Thyroid gland (tissue), 4 donors: ENCODE results near the gene POU6F2. TPM values are rescaled to one million over a fixed set of nuclear protein-coding genes. Genes with fewer than 3 reads are reported as not detected.

Source experiments
- DNase-seq, 2 donors: peaks; one replicate each; pipeline ENCODE4 v3.0.0-alpha.2; 2019
- H3K27ac ChIP-seq, 3 donors: fragments of 200-600 bp; sonication (generic); 1 replicate in 2 of 3; 2 replicates in 1 of 3; pipeline ENCODE4 v1.5.1; 2016 to 2019; ENCODE audit warnings: mild to moderate bottlenecking in 1 of 3, moderate library complexity in 1 of 3
- H3K27me3 ChIP-seq: fragments of 200-600 bp; sonication (generic); one replicate; pipeline ENCODE4 v1.5.1; 2019
- H3K36me3 ChIP-seq, 2 donors: fragments of 200-600 bp; sonication (generic); one replicate each; pipeline ENCODE4 v1.5.1; 2016 to 2019
- H3K4me1 ChIP-seq, 2 donors: fragments of 200-600 bp; sonication (generic); one replicate each; pipeline ENCODE4 v1.5.1; 2017 to 2019
- H3K4me3 ChIP-seq, 3 donors: fragments of 200-600 bp; sonication (generic); replicated peaks in 1 of 3; 1 replicate in 2 of 3; 2 replicates in 1 of 3; pipeline ENCODE4 v1.5.1; 2016; ENCODE audit warnings: mild to moderate bottlenecking in 1 of 3
- H3K9me3 ChIP-seq: fragments of 200-600 bp; sonication (generic); one replicate; pipeline ENCODE4 v1.5.1; 2017
- CTCF ChIP-seq, 6 experiments: fragments of 200-600 bp in 3 of 6; fragments of 450-650 bp in 3 of 6; sonication (generic) in 3 of 6; IDR thresholded peaks; one replicate each; pipeline ENCODE4 v1.5.1; 2016 to 2019; ENCODE audit warnings: antibody characterized with exemption in 6 of 6, mild to moderate bottlenecking in 2 of 6, inconsistent platforms in 1 of 6, moderate library complexity in 1 of 6
- POLR2A ChIP-seq, 2 donors: fragments of 450-650 bp; IDR thresholded peaks; one replicate each; pipeline ENCODE4 v1.6.1; 2017; ENCODE audit warnings: antibody characterized with exemption in 2 of 2, mild to moderate bottlenecking in 2 of 2, moderate library complexity in 1 of 2
- WGBS, 2 donors: methylation state at CpG; one replicate each; pipeline ENCODE4 v1.1.5; 2017; 5-methylcytosine and 5-hydroxymethylcytosine counted together
- intact Hi-C: fragments of 100-400 bp; cut with DNase I; formaldehyde crosslinking; loops from one replicate; pipeline ENCODE4 v1.15.1; 2023
- total RNA-seq, 4 donors: library from RNA; depleted of rRNA; stranded (reverse); fragments of >200 nt; gene quantifications; one replicate each; pipeline ENCODE4 v1.2.3, GENCODE V29; 2016

POU6F2 gene
- total RNA-seq, 4 donors from 2014 or later = 0.33 TPM; not detected in 3

GRCh38 chr7:39300276-39300675 lies 322.6 kb downstream of the POU6F2 start:
- H3K36me3 ChIP-seq = no peaks in the 10 kb centered on the region
- no peak for TF ChIP-seq POLR2A (IDR thresholded peaks at IDR 0.05)
- no peak for TF ChIP-seq CTCF (IDR thresholded peaks at IDR 0.05)
- intact Hi-C loops = no loop called here
- no peak overlapping the region for H3K27ac ChIP-seq
- H3K9me3 ChIP-seq = no peaks in the 10 kb centered on the region
- no peaks in the 10 kb centered on the region for H3K27me3 ChIP-seq
- H3K4me3 ChIP-seq = no peak overlapping the region
- H3K4me1 ChIP-seq = peaks cover 0 to 5% of the 10 kb centered on the region in 2 donors
- WGBS, 2 donors = 18 to 32% methylated on average over 8 of the region's 8 CpGs
- peak in 1 of 2 donors; percentile 40 for DNase-seq

- no peak for DNase-seq
- TF ChIP-seq CTCF (IDR thresholded peaks at IDR 0.05) (no peak), POLR2A (IDR thresholded peaks at IDR 0.05) (no peak)
- Histone ChIP-seq H3K9me3 (no peaks in the 10 kb centered on the region), H3K27me3 (no peaks in the 10 kb centered on the region), H3K4me3 (no peak overlapping the region), H3K4me1 (peaks cover 0 to 5% of the 10 kb centered on the region in 2 donors), H3K36me3 (no peaks in the 10 kb centered on the region), H3K27ac (no peak overlapping the region)
- intact Hi-C loops = no loop called here
Observed at GRCh38 chr7:39301543-39301942, 323.8 kb downstream of the POU6F2 start.

GRCh38 chr7:39304178-39304577 lies 326.5 kb downstream of the POU6F2 start:
- WGBS, 2 donors = 19 to 38% methylated on average over 6 of the region's 6 CpGs
- Histone ChIP-seq H3K27me3 (no peaks in the 10 kb centered on the region), H3K4me1 (peaks cover 0 to 5% of the 10 kb centered on the region in 2 donors), H3K9me3 (no peaks in the 10 kb centered on the region), H3K4me3 (no peak overlapping the region), H3K27ac (no peak overlapping the region), H3K36me3 (no peaks in the 10 kb centered on the region)
- DNase-seq = no peak
- no peak for TF ChIP-seq CTCF (IDR thresholded peaks at IDR 0.05)
- no peak for TF ChIP-seq POLR2A (IDR thresholded peaks at IDR 0.05)
- intact Hi-C loops = no loop called here

GRCh38 chr7:39304668-39305405 lies 327.1 kb downstream of the POU6F2 start:
- WGBS, 2 donors = 92 to 96% methylated on average over 3 of the region's 3 CpGs
- H3K27ac ChIP-seq = no peak overlapping the region
- no peak for DNase-seq
- intact Hi-C loops = no loop called here
- no peak overlapping the region for H3K4me3 ChIP-seq
- H3K9me3 ChIP-seq = no peaks in the 10 kb centered on the region
- TF ChIP-seq CTCF (IDR thresholded peaks at IDR 0.05) (no peak), POLR2A (IDR thresholded peaks at IDR 0.05) (no peak)
- no peaks in the 10 kb centered on the region for H3K36me3 ChIP-seq
- peaks cover 0 to 5% of the 10 kb centered on the region in 2 donors for H3K4me1 ChIP-seq
- H3K27me3 ChIP-seq = no peaks in the 10 kb centered on the region

- intact Hi-C loops = no loop called here
- 75 to 81% methylated on average over 5 of the region's 5 CpGs for WGBS, 2 donors
- H3K4me1 ChIP-seq = no peaks in the 10 kb centered on the region
- no peaks in the 10 kb centered on the region for H3K9me3 ChIP-seq
- TF ChIP-seq POLR2A (IDR thresholded peaks at IDR 0.05) = no peak
- no peak overlapping the region for H3K4me3 ChIP-seq
- no peak overlapping the region for H3K27ac ChIP-seq
- H3K27me3 ChIP-seq = no peaks in the 10 kb centered on the region
- no peaks in the 10 kb centered on the region for H3K36me3 ChIP-seq
- no peak for DNase-seq
Observed at GRCh38 chr7:39306016-39306570, 328.4 kb downstream of the POU6F2 start.
